SK-N-MC (cell line): Measurements from ENCODE around the gene TRPM2.

Experiments used
- DNase-seq: peaks from one replicate; pipeline ENCODE4 v3.0.0-alpha.2; 2011; ENCODE audit warnings: low read depth, low spot score
- H3K27ac ChIP-seq: fragments of 200-600 bp; sonication (generic); 2 replicates; pipeline ENCODE4 v1.5.1; 2016; ENCODE audit warnings: mixed run types
- H3K36me3 ChIP-seq: fragments of 200-600 bp; sonication (generic); 2 replicates; pipeline ENCODE4 v1.6.1; 2017; ENCODE audit warnings: antibody characterized with exemption, low read length, mixed read lengths; ENCODE audit not compliant: insufficient read depth
- H3K4me3 ChIP-seq: fragments of 200-600 bp; sonication (generic); 2 replicates; pipeline ENCODE4 v1.5.1; 2016
- H3K9ac ChIP-seq: fragments of 200-600 bp; sonication (generic); 2 replicates; pipeline ENCODE4 v1.8.0; 2017; ENCODE audit warnings: mixed run types, mixed read lengths; ENCODE audit not compliant: insufficient read length
- H3K9me3 ChIP-seq: fragments of 200-600 bp; sonication (generic); 2 replicates; pipeline ENCODE4 v1.6.1; 2017; ENCODE audit warnings: low read depth, mild to moderate bottlenecking, antibody characterized with exemption, low read length, moderate library complexity, mixed read lengths
- EZH2 ChIP-seq: fragments of 200-600 bp; sonication (generic); IDR thresholded peaks from one replicate; pipeline ENCODE4 v1.6.1; 2017; ENCODE audit warnings: antibody characterized with exemption
- FOXP2 ChIP-seq: optimal IDR thresholded peaks from 2 replicates; pipeline ENCODE3; 2011; ENCODE audit warnings: mild to moderate bottlenecking, moderate library complexity; ENCODE audit not compliant: insufficient read depth; ENCODE audit errors: extremely low read length, control extremely low read depth
- POLR2AphosphoS5 ChIP-seq: IDR thresholded peaks from 2 replicates; pipeline ENCODE4 v1.6.1; 2012; ENCODE audit warnings: mild to moderate bottlenecking, low read depth, low read length, borderline replicate concordance

TRPM2 gene

DNA sequence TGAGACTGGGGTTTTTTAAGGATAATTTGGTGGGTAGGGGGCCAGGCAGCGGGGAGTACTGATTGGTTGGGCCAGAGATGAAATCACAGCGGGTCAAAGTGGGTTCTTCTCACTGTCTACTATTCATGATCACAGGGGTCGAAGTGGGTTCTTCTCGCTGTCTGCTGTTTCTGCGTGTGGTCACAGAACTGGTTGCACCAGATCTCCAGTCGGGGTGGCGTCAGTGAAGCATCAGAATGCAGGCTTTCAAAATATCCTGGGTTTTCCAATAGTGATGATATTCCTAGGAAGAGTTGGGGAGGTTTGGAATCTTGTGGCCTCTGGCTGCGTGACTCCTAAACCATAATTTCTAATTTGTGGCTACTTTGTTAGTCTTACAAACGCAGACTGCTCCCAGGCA, 45.1 kb downstream of the TRPM2 start:
- Histone ChIP-seq H3K27ac (no peak overlapping the region), H3K4me3 (no peak overlapping the region), H3K36me3 (no peaks in the 10 kb centered on the region), H3K9me3 (no peaks in the 10 kb centered on the region), H3K9ac (no peak overlapping the region)
- TF ChIP-seq POLR2AphosphoS5 (no peak), EZH2 (no peak), FOXP2 (no peak)
- no peak for DNase-seq

DNA sequence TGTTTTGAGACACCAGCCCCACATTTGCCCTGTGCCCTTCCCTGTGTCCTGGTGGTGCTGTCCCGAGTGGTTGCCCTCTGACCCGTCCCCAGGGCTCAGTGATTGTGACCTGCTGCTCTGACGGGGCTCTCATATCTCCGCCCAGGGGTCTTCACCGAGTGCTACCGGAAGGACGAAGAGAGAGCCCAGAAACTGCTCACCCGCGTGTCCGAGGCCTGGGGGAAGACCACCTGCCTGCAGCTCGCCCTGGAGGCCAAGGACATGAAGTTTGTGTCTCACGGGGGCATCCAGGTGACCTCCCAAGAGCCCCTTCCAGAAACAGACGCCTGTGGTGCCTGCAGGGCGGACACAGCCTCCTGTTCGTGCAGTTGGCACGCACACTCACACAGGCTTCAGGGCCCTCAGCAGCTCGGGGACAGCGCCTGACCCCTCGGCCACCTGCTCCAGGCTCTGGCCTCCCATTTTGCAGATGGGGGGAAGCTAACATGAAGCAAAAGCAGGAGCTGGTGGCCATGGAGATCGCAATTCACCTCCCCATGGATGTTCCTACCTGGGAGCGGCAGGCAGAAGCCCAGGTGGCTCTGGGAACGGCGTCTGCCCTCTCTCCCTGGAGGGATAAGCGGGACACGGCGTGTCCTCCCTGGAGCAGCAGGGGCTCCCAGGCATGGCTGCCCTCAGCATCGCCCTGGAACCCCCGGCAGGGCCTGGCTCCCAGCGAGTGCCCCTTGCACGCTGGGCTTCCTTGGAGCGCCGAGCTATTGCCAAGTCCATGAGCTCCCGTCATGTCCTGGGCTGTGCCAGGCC, 45.9 kb downstream of the TRPM2 start:
- H3K4me3 ChIP-seq = no peak overlapping the region
- H3K36me3 ChIP-seq = no peaks in the 10 kb centered on the region
- TF ChIP-seq POLR2AphosphoS5 = no peak
- TF ChIP-seq FOXP2 = no peak
- no peak for TF ChIP-seq EZH2
- no peak for DNase-seq
- H3K9me3 ChIP-seq = no peaks in the 10 kb centered on the region
- H3K9ac ChIP-seq = no peak overlapping the region
- H3K27ac ChIP-seq = no peak overlapping the region

DNA sequence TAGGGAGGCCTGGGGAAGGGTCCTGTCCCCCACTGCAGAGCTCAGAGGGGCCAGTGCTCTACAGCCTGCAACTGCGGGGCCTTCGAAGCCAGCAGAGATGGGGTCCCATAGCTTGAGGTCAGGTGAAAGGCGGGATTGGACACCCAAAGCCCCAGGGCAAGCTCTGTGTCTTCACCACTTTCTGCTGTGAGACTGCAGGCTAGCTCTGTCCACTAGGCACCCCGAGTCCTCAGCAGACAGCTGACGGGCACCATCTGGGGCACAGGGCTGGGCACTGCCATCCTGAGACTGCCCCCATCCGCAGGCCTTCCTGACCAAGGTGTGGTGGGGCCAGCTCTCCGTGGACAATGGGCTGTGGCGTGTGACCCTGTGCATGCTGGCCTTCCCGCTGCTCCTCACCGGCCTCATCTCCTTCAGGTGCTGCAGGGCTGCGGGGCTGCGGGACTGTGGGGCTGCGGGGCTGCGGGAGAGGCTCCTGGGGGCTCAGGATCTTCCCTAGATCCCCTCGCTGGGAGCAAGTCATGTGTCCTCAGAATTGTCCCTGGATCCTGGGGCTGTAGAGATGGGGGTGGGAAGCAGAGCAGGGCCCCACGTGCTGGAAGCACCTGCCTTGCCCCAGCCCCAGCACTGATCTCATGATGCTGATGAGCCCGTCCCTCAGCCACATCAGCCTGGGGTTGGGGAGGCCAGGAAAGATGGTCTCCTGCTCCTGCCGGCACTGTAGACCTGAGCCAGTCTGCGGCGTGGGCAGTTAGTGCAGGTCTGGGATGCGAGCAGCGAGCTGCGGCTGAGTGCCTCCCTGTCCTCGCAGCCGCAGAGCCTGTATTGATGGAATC, 46.8 kb downstream of the TRPM2 start:
- H3K9ac ChIP-seq = no peak overlapping the region

DNA sequence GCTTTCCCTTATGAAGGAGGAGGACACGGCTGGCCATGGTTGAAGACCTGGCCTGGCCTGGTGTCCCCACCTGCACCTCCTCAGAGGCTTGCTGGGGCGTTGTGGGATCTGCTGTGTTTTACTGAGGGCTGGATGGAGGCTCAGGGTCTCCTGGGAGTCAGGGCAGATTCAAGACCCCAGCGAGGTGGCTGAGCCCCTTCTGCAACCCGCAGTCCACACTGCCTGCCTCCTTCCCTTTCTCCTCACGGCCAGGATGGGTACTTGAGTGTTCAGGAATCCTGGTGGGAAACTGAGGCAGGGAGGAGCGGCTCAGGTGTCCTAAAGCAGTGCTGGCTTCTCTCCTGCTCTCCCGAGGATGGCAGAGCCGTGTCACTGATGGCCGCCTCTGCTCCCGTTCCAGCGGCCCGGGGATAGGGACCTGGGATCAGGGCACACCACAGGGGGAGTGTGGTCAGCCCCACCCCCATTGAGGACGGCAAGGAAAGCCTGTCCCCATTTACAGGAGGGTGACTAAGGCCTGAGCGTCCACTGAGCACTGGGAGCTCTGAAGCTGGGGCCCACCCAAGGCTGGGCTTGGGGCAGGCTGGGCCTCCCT, 47.5 kb downstream of the TRPM2 start:
- Histone ChIP-seq H3K4me3 (no peak overlapping the region), H3K9me3 (no peaks in the 10 kb centered on the region), H3K9ac (no peak overlapping the region), H3K27ac (no peak overlapping the region), H3K36me3 (no peaks in the 10 kb centered on the region)
- no peak for DNase-seq
- TF ChIP-seq EZH2 = no peak
- no peak for TF ChIP-seq POLR2AphosphoS5
- TF ChIP-seq FOXP2 = no peak

More for the DNA sequence above, 46.8 kb downstream of the TRPM2 start:
- H3K9me3 ChIP-seq = no peaks in the 10 kb centered on the region
- no peak for DNase-seq
- no peak overlapping the region for H3K4me3 ChIP-seq
- H3K36me3 ChIP-seq = no peaks in the 10 kb centered on the region
- H3K27ac ChIP-seq = no peak overlapping the region
- TF ChIP-seq FOXP2 = no peak
- no peak for TF ChIP-seq EZH2
- TF ChIP-seq POLR2AphosphoS5 = no peak

DNA sequence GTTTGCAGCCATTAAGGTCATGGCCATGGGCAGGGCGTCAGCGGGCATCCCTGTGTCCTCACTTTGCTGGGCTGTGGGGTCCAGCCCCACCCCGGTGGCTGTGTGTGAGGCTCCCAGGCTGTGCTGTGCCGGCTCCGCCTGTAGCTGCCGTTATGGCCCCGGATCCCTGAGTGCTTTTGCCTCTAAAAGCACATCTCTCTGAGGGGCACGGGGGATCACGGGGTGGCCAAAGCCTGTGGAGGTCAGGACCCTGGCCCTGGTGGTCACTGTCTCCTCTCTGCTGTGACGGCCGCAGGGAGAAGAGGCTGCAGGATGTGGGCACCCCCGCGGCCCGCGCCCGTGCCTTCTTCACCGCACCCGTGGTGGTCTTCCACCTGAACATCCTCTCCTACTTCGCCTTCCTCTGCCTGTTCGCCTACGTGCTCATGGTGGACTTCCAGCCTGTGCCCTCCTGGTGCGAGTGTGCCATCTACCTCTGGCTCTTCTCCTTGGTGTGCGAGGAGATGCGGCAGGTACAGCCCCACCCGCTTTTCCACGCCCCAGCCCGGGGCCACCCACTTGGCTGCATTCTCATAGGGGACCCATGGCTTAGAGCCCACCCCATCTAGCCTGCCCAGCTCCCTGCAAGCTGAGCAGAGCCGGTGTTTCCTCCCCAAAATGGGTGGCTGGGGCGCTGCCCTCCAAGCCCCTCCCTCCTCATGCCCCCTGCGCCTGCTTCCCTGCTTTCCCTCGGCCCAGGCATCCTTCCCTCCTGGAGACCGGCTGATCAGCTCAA, 48.2 kb downstream of the TRPM2 start:
- Histone ChIP-seq H3K4me3 (no peak overlapping the region), H3K36me3 (no peaks in the 10 kb centered on the region), H3K9me3 (no peaks in the 10 kb centered on the region), H3K27ac (no peak overlapping the region), H3K9ac (no peak overlapping the region)
- TF ChIP-seq FOXP2 (no peak), POLR2AphosphoS5 (no peak), EZH2 (no peak)
- no peak for DNase-seq

DNA sequence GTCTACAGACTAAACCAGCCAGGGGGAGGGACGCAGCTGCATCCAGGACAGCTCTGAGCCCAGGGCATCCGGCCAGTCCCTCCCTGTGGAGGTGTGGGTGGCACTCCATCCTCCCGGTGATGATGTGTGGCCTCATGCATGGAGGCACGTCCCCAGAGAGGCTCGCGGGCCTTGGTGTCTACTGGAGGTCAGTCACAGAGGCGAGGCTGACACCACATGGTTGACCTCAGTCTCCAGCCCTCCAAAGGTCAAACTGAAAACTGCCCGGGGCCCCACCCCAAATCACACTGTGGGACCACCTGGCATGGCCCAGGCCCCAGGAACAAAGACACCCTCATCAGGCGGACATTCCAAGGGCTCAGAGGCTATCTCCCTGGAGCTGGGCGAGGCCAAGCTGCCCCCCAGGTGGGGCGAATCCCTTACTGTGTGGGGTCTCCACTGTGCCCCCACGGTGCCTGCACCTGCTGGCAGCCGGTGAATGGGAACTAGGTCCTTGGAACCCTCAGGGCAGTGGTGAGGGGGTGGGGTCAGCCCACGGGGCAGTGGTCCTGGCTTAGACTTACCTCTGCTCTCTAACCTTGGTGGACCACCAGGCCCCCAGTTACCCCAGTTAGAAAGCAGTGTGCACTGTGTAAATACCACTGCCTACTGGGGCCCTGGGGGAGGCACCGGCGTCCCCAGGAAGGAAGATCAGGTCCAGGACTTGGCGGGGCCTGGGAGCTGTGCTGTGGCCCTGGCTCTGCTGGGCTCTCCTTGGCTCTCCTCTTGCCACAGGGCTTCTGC, 49.1 kb downstream of the TRPM2 start:
- Histone ChIP-seq H3K9ac (no peak overlapping the region), H3K9me3 (no peaks in the 10 kb centered on the region), H3K27ac (no peak overlapping the region), H3K4me3 (no peak overlapping the region), H3K36me3 (no peaks in the 10 kb centered on the region)
- TF ChIP-seq POLR2AphosphoS5 = no peak
- TF ChIP-seq EZH2 = no peak
- TF ChIP-seq FOXP2 = no peak
- no peak for DNase-seq
